ENCODE measurements around the gene PCID2.

Gene PCID2

DNA sequence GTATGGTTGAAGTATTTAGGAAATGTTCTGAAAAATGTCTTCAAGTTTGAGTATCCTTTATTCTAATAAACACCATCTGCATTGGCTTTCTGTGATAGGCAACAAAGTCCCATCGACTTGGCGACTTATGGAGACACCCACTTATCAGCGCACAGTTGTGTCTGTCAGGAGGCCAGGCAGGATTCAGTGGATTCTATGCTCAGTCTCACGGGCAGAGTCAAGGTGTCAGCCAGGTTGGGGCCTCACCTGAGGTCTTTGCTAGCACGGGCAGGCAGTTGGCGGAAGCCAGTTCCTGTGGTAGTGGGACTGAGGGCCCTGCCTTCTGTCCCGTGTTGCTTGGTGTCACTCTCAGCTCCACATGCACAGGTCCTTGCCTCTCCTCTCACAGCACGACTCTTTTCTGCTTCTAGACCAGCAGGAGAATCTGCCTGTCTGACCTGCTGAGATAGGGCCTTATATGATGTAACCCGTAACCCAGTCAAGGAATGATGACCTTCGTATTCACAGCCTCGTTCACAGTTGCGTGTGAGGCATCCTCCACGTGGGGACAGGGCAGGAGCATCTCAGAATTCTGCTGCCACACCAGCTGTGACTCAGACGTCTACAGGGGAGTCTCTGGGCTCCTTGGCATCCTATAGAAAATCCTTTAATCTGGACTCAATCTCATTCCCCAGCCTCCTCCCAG is 10.9 kb upstream of the PCID2 start:
- DNase-seq = no peak

- no peak for DNase-seq
Measured at GRCh38 chr13:113218586-113218985, 10.1 kb upstream of the PCID2 start.

DNA sequence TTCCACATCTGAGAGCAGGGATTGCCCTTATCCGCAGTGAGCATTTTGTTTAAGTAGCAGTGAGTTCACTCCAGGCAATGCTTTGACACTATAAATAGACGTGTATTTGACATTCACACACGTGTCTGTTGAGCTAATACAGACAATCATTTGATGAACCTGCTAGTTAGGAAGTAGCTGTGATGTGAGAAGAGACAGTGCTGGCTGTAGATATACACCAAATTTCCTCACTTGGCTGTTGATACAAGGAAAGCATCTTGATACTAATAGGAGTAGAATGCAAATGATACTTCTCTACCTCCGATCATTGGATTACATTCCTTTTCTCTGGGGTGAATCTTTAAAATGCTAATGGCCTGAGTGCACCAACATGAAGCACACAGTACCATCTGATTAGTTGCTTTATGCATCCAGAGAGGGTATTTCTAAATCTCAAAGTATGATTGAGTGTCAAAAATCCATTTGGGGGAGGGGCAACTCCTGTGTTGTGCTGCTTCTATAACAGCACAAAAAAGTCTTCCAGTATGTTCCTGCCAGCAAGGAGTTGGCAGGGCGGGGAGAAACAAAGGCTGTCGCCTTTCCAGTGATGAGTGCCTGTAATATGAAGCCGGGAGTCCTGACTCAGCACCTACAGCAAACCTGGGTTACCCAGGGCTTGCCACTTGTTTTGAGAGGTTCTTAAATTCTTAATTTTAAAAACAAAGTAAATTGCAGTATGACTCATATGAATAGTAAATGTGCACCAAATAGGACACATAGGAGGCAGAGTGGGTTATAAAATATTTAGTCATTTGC is 8.0 kb upstream of the PCID2 start:
- DNase-seq = no peak

- no peak for DNase-seq
Measured at GRCh38 chr13:113211774-113212173, 3.3 kb upstream of the PCID2 start.

- DNase-seq = peak; percentile 61
Measured at GRCh38 chr13:113210833-113211232, 2.4 kb upstream of the PCID2 start.

- peak; percentile 30 for DNase-seq
Measured at GRCh38 chr13:113209759-113210421, 1.4 kb upstream of the PCID2 start.

- DNase-seq = peak; percentile 30
Measured at GRCh38 chr13:113209336-113209758, 878 bp upstream of the PCID2 start, which contains the start of gene CUL4A. TSS of gene CUL4A (plus strand) at chr13:113209613. CDS start at chr13:113209628, 15 bp downstream.

GRCh38 chr13:113207890-113208420 is 514 bp downstream of the PCID2 start:
- DNase-seq = no peak

GRCh38 chr13:113207460-113207859 is 1.0 kb downstream of the PCID2 start:
- DNase-seq = no peak

GRCh38 chr13:113205428-113205931 is 3.0 kb downstream of the PCID2 start:
- DNase-seq = no peak

DNA sequence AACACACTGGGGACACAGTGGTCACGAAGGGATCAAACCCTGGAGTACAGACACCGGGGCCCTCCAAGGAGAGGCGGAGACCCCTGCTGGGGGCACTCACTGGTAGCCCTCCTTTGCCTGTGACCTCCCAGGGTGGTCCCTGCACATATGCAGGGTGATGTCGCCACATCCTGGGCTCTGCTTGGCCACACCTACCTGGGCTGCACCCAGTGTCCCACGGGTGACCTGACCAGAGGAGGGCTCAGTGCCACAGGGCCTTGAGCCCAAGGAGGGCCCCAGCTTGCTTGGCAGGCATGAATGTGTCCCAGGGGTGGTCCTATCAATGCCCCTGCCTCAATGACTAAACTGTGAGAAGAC is 4.1 kb downstream of the PCID2 start:
- DNase-seq = no peak

- no peak for DNase-seq
Measured at GRCh38 chr13:113203507-113204377, 4.7 kb downstream of the PCID2 start.

DNA sequence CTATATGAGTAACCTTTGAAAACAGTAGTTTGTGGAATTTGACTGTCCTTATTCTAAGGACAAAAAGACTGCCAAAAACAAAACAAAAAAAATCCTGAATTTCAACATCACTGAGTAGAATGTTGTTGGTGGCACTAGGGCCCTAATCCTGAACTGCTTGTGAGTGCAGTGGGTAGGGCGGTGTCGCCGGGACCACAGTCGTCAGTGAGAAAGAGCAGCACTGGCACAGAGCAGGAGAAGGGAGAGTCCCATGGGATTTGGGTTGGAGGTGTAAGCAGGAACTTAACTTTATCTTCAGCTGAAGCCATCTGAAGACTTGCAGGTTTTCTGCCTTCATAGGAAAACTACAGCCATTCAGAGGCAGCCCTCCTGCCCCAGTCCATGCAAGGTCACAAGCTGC is 5.6 kb downstream of the PCID2 start:
- no peak for DNase-seq

GRCh38 chr13:113201815-113202214 is 6.7 kb downstream of the PCID2 start:
- DNase-seq = no peak

DNA sequence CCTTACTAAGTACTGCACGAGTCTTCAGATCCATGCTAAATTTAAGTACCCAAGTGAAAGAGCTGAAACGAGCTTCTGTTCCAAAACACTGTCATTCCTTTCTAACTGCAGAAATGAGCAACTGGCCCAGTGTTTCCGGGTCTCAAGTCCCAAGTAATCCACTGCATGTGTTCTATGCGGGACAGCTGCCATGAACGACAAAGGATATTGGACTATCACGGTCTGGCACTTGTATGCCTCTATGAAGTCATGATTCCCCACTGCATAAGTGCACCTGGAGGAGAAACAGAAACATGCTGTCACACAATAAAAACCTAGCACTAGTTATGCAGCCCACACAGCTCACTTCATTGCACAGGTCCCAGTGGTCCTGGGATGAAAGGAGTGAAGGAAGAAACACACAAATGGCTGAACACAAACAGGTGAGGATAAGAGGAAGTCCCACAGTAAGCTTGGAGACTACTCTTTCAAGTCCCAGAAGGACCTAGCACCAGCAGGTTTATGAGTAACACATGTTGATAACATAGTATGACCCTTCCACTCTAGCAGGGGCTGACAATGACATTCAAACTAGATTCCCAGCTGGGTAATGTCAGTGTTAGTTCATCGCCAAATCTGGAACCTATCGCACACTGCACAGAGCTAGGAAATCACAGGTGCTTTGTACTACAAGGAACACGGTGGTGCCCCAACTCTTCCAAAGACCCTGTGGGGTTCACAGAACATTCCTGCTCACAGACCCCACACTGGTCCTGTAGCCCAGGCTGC is 11.3 kb downstream of the PCID2 start:
- no peak for DNase-seq

DNA sequence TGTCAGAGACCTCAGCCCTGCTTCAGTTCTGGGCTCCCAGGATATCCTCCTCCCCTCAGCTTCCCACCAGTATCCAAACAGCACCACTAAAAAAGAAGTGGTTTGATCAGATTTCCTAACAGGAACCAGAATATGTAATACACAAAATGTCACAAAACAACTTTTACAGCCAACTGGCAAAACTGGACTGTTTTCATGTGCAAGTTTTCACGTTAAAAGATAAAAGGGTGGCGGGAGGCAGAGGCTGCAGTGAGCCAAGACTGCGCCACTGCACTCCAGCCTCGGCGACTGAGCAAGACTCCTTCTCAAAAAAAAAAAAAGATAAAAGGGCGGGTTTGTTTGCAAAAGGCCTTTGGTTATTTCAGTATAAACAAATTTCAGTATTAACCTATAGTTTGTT is 13.1 kb downstream of the PCID2 start:
- DNase-seq = no peak

DNA sequence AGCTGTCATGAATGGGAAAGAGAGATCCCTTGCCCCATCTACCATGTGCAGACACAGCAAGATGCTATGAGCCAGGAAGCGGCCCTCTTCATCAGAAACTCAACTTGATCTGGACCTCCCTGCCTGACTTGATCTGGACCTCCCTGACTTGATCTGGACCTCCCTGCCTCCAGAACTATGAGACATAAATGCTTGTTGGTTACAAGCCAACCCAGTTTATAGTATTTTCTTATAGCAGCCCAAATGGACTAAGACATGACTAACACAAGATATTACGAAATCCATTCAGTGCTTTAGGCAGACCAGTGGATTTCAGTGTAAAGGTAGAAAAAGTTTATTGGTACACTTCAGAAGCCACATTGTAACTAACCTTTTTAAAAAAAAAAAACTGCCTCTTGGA is 15.6 kb downstream of the PCID2 start:
- DNase-seq = no peak

- no peak for DNase-seq
Measured at GRCh38 chr13:113192279-113192678, 16.2 kb downstream of the PCID2 start.

DNA sequence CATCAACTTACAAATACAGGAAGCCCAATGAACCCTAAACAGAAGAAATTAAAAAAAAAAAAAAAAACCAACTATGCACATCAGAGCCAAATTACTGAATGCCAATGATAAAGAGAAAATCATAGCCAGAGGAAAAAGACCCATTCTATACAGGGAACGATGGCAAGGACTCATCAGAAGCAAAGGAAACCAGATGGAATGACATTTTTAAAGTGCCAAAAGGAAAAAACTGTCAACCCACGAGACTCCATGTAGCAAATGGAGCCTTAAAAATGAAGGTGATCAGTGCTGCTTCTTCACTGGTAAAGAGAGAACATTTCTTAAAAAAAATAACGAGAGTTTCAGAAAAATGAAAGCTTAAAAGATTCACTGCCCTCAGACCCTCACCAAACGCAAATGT is 18.3 kb downstream of the PCID2 start:
- DNase-seq = no peak

DNA sequence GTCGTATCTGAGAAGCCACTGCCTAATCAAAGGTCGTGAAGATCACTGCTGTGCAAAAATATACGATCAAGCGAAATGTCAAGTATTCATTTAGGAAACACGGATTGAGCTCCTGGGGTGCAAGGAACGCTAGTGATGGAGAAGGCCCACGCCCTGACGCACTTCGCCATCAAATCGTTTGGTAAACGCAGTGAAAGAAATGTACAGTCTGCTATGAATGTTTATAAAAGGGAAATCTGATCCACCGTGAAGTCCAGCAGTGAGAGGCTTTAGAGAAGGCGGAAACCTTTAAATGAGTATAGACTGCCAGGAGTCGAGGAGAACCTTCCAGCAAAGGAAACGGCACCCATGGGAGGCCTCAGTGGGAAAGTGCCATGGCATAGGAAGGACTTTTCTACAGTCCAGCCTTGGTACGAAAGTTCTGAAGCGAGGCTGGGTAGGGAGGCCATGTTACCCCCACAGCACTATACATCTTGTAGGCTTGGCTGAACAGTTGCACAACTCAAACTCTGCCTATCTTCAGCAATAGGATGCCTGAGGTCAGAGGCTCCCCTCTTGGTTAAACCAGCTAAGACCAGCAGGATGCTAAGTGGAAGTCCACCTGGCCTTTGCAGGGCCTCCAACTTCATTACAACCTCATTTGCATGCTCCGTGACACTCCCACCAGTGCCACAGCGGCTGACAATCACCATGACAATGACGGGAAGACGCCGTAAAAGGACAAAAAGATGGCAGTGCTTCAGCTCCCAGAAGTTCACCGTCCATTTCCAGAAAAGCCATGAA is 20.4 kb downstream of the PCID2 start:
- DNase-seq = no peak

DNA sequence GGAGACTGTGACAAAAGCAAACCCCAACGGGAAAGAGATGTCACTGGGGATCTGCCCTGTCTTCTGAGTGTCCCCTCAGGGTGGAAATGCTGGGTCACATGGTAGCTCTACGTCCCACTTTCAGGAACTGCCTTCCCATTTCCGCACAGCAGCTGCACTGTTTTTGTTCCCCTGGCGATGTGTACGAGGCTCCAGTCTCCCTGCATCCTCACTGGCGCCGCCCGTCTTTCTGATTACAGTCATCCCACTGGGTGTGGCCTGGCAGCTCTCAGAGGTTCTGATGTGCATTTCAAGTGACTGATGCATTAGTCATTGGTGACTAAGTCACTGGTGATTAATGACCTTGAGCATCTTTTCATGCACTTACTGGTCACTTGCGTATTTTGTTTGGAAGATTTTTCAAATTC is 21.2 kb downstream of the PCID2 start:
- no peak for DNase-seq

All from GF-D8 (cell line).